Measurements from ENCODE around the gene NDRG2.
"Not testable (repeated sequence)": the region's sequence is repeated elsewhere in the genome, so short reads cannot be mapped to it uniquely, and the experiment has no call there.

Gene NDRG2

GRCh38 chr14:20997564-20997963 is 27.3 kb downstream of the NDRG2 start:
- no peak overlapping the region for H3K4me2 ChIP-seq
- no peaks in the 10 kb centered on the region for H3K9me3 ChIP-seq
- H3K36me3 ChIP-seq: peaks cover 51% of the 10 kb centered on the region

GRCh38 chr14:20997115-20997514 is 27.7 kb downstream of the NDRG2 start:
- H3K36me3 ChIP-seq: peaks cover 56% of the 10 kb centered on the region
- TF ChIP-seq Cebpa-rat (IDR thresholded peaks at IDR 0.05): no peak

More at GRCh38 chr14:20997564-20997963, 27.3 kb downstream of the NDRG2 start:
- no peaks in the 10 kb centered on the region for H3K4me1 ChIP-seq
- TF ChIP-seq Cebpa-rat (IDR thresholded peaks at IDR 0.05): no peak
- no peak overlapping the region for H3K9ac ChIP-seq
- no peak overlapping the region for H3K27ac ChIP-seq
- H3K4me3 ChIP-seq: no peak overlapping the region
- no peaks in the 10 kb centered on the region for H3K27me3 ChIP-seq
- H4K20me1 ChIP-seq: no peaks in the 10 kb centered on the region

GRCh38 chr14:20996521-20996920 is 28.3 kb downstream of the NDRG2 start:
- Histone ChIP-seq H3K9me3 (no peaks in the 10 kb centered on the region), H3K4me1 (peaks cover 7% of the 10 kb centered on the region), H3K36me3 (peaks cover 62% of the 10 kb centered on the region), H3K4me2 (no peak overlapping the region), H3K27me3 (no peaks in the 10 kb centered on the region), H3K9ac (no peak overlapping the region), H3K27ac (no peak overlapping the region), H4K20me1 (no peaks in the 10 kb centered on the region), H3K4me3 (no peak overlapping the region)
- TF ChIP-seq Cebpa-rat (IDR thresholded peaks at IDR 0.05): no peak

More at GRCh38 chr14:20997115-20997514, 27.7 kb downstream of the NDRG2 start:
- Histone ChIP-seq H4K20me1 (no peaks in the 10 kb centered on the region), H3K9ac (no peak overlapping the region), H3K27me3 (no peaks in the 10 kb centered on the region), H3K4me2 (no peak overlapping the region), H3K9me3 (no peaks in the 10 kb centered on the region), H3K4me3 (no peak overlapping the region), H3K27ac (no peak overlapping the region), H3K4me1 (peaks cover 1% of the 10 kb centered on the region; the same call in 1 of the 2 replicates)

- Histone ChIP-seq H3K9ac (peak within 1 kb of the TSS; percentile 83), H3K27ac (peak within 1 kb of the TSS; percentile 75), H3K36me3 (peaks cover 38% of the 10 kb centered on the region), H3K27me3 (no peaks in the 10 kb centered on the region), H3K4me3 (peak within 1 kb of the TSS; percentile 86), H3K4me1 (peaks cover 27% of the 10 kb centered on the region), H3K9me3 (no peaks in the 10 kb centered on the region), H4K20me1 (no peaks in the 10 kb centered on the region), H3K4me2 (peak within 1 kb of the TSS; percentile 81)
- no peak for TF ChIP-seq Cebpa-rat (IDR thresholded peaks at IDR 0.05)
These were observed 34.9 kb downstream of the NDRG2 start, which contains the start of gene METTL17 for GRCh38 chr14:20989787-20990600. Gene METTL17 (plus strand): TSS chr14:20989980. CDS start chr14:20990003, 23 bp downstream.

- H3K4me3 ChIP-seq: peak overlapping the region; percentile 86
- H3K27ac ChIP-seq: peak overlapping the region; percentile 58; the same call in 1 of the 2 replicates
- H3K4me1 ChIP-seq: peaks cover 27% of the 10 kb centered on the region
- H3K9me3 ChIP-seq: no peaks in the 10 kb centered on the region
- no peak for TF ChIP-seq Cebpa-rat (IDR thresholded peaks at IDR 0.05)
- no peaks in the 10 kb centered on the region for H4K20me1 ChIP-seq
- H3K9ac ChIP-seq: peak overlapping the region; percentile 52; the same call in 1 of the 2 replicates
- no peaks in the 10 kb centered on the region for H3K27me3 ChIP-seq
- peaks cover 32% of the 10 kb centered on the region for H3K36me3 ChIP-seq
- H3K4me2 ChIP-seq: peak overlapping the region; percentile 81
These were observed 35.4 kb downstream of the NDRG2 start for GRCh38 chr14:20989471-20989786.

GRCh38 chr14:20988717-20989470 is 36.0 kb downstream of the NDRG2 start:
- Histone ChIP-seq H3K9me3 (no peaks in the 10 kb centered on the region), H3K27me3 (no peaks in the 10 kb centered on the region), H3K4me2 (peak overlapping the region; percentile 81), H3K4me1 (peaks cover 27% of the 10 kb centered on the region), H3K9ac (peak overlapping the region; percentile 52; the same call in 1 of the 2 replicates), H3K27ac (peak overlapping the region; percentile 58; the same call in 1 of the 2 replicates), H4K20me1 (no peaks in the 10 kb centered on the region), H3K36me3 (peaks cover 27% of the 10 kb centered on the region), H3K4me3 (peak overlapping the region; percentile 86)
- no peak for TF ChIP-seq Cebpa-rat (IDR thresholded peaks at IDR 0.05)

GRCh38 chr14:20986811-20987210 is 38.0 kb downstream of the NDRG2 start:
- no peak for TF ChIP-seq Cebpa-rat (IDR thresholded peaks at IDR 0.05)
- H3K9me3 ChIP-seq: no peaks in the 10 kb centered on the region
- no peak overlapping the region for H3K4me2 ChIP-seq
- H3K4me1 ChIP-seq: peaks cover 23% of the 10 kb centered on the region
- H4K20me1 ChIP-seq: no peaks in the 10 kb centered on the region
- H3K36me3 ChIP-seq: peaks cover 6% of the 10 kb centered on the region
- no peak overlapping the region for H3K27ac ChIP-seq
- no peaks in the 10 kb centered on the region for H3K27me3 ChIP-seq
- H3K9ac ChIP-seq: no peak overlapping the region
- no peak overlapping the region for H3K4me3 ChIP-seq

GRCh38 chr14:20985650-20986049 is 39.2 kb downstream of the NDRG2 start:
- peaks cover 11% of the 10 kb centered on the region for H3K4me1 ChIP-seq
- not testable (repeated sequence) for H3K9me3 ChIP-seq, H4K20me1 ChIP-seq, H3K9ac ChIP-seq, H3K4me3 ChIP-seq, H3K36me3 ChIP-seq, H3K27me3 ChIP-seq, H3K4me2 ChIP-seq, H3K27ac ChIP-seq

- no peaks in the 10 kb centered on the region for H4K20me1 ChIP-seq
- H3K27me3 ChIP-seq: no peaks in the 10 kb centered on the region
- H3K27ac ChIP-seq: no peak overlapping the region
- H3K9ac ChIP-seq: no peak overlapping the region
- no peaks in the 10 kb centered on the region for H3K36me3 ChIP-seq
- H3K9me3 ChIP-seq: no peaks in the 10 kb centered on the region
- no peak for TF ChIP-seq Cebpa-rat (IDR thresholded peaks at IDR 0.05)
- no peak overlapping the region for H3K4me2 ChIP-seq
- H3K4me3 ChIP-seq: no peak overlapping the region
- H3K4me1 ChIP-seq: no peaks in the 10 kb centered on the region
These were observed 42.1 kb downstream of the NDRG2 start for GRCh38 chr14:20982646-20983369.

Data from BLaER1 (cell line).